Liver (tissue), 3 donors: ENCODE measurements around the gene DYRK1A.

Experiments
- CTCF ChIP-seq: fragments of 150-350 bp; IDR thresholded peaks from 2 replicates; pipeline ENCODE4 v1.5.1; 2017; ENCODE audit warnings: improper control_type of control experiment, low read depth, low read length; ENCODE audit not compliant: missing input control
- EGR1 ChIP-seq, 2 donors: IDR thresholded peaks; 2 replicates each; pipeline ENCODE4 v1.6.1; 2016 to 2018; ENCODE audit warnings: antibody characterized with exemption in 2 of 2, low read depth in 2 of 2
- MAX ChIP-seq: IDR thresholded peaks from 2 replicates; pipeline ENCODE4 v1.6.1; 2016; ENCODE audit warnings: antibody characterized with exemption
- RAD21 ChIP-seq, 2 donors: IDR thresholded peaks; 2 replicates each; pipeline ENCODE4 v1.6.1; 2016; ENCODE audit warnings: antibody characterized with exemption in 2 of 2, mild to moderate bottlenecking in 2 of 2
- REST ChIP-seq: IDR thresholded peaks from 2 replicates; pipeline ENCODE4 v1.6.1; 2016; ENCODE audit warnings: antibody characterized with exemption, mild to moderate bottlenecking
- RXRA ChIP-seq, 2 donors: IDR thresholded peaks; 2 replicates each; pipeline ENCODE4 v1.6.1; 2017 to 2018; ENCODE audit warnings: antibody characterized with exemption in 2 of 2, mild to moderate bottlenecking in 1 of 2
- TAF1 ChIP-seq: conservative IDR thresholded peaks from 2 replicates; pipeline ENCODE4 v1.6.1; 2016; ENCODE audit warnings: antibody characterized with exemption, mild to moderate bottlenecking
- YY1 ChIP-seq: IDR thresholded peaks from 2 replicates; pipeline ENCODE4 v1.6.1; 2016; ENCODE audit warnings: antibody characterized with exemption, mild to moderate bottlenecking
- donor health status: healthy.
- donor health status: healthy.

- TF ChIP-seq MAX (no peak), CTCF (no peak), RXRA (IDR thresholded peaks at IDR 0.05) (no peak), EGR1 (IDR thresholded peaks at IDR 0.05; ENCODE audit: low read depth in 2 of 2) (no peak), TAF1 (no peak), REST (no peak), YY1 (no peak), RAD21 (IDR thresholded peaks at IDR 0.05) (no peak)
Observed at GRCh38 chr21:37571442-37571841, 204.9 kb downstream of the DYRK1A start.
